ENCODE measurements around the gene FGFBP3. TPM values are rescaled to one million over a fixed set of nuclear protein-coding genes. Genes with fewer than 3 reads are reported as not detected.
A peak's percentile ranks its signal among the peaks of the same experiment; 100 is the strongest.

Gene FGFBP3
- 1.2 and 2.9 TPM in 2 replicates for total RNA-seq (2014; rRNA removed; shearing (Covaris generic); ENCODE audit: low replicate concordance)

- no peak for DNase-seq (ENCODE audit: low read depth)
- in situ Hi-C loops (cut with HindIII; ENCODE audit: low pct_unique_long_range_greater_than_20kb, low sequenced_read_pairs) = no loop called here
Measured at GRCh38 chr10:91909117-91909677, at the start of gene FGFBP3. FGFBP3 (minus strand) TSS chr10:91909486; CDS start chr10:91908969, 517 bp downstream.

GRCh38 chr10:91957091-91957490, 47.8 kb upstream of the FGFBP3 start:
- in situ Hi-C loops (cut with HindIII; ENCODE audit: low pct_unique_long_range_greater_than_20kb, low sequenced_read_pairs) = no loop called here
- DNase-seq (ENCODE audit: low read depth) = no peak

GRCh38 chr10:91955114-91955513, 45.8 kb upstream of the FGFBP3 start:
- no peak for DNase-seq (ENCODE audit: low read depth)
- in situ Hi-C loops (cut with HindIII; ENCODE audit: low pct_unique_long_range_greater_than_20kb, low sequenced_read_pairs) = no loop called here

- in situ Hi-C loops (cut with HindIII; ENCODE audit: low pct_unique_long_range_greater_than_20kb, low sequenced_read_pairs) = no loop called here
Measured at GRCh38 chr10:91953600-91954160, 44.4 kb upstream of the FGFBP3 start.

GRCh38 chr10:91944880-91945630, 35.8 kb upstream of the FGFBP3 start:
- in situ Hi-C loops (cut with HindIII; ENCODE audit: low pct_unique_long_range_greater_than_20kb, low sequenced_read_pairs) = no loop called here
- no peak for DNase-seq (ENCODE audit: low read depth)

More at GRCh38 chr10:91953600-91954160, 44.4 kb upstream of the FGFBP3 start:
- DNase-seq (ENCODE audit: low read depth) = no peak

GRCh38 chr10:91941426-91941825, 32.1 kb upstream of the FGFBP3 start:
- in situ Hi-C loops (cut with HindIII; ENCODE audit: low pct_unique_long_range_greater_than_20kb, low sequenced_read_pairs) = no loop called here
- DNase-seq (ENCODE audit: low read depth) = no peak

- DNase-seq (ENCODE audit: low read depth) = no peak
- in situ Hi-C loops (cut with HindIII; ENCODE audit: low pct_unique_long_range_greater_than_20kb, low sequenced_read_pairs) = no loop called here
Measured at GRCh38 chr10:91939653-91940052, 30.4 kb upstream of the FGFBP3 start.

- in situ Hi-C loops (cut with HindIII; ENCODE audit: low pct_unique_long_range_greater_than_20kb, low sequenced_read_pairs) = no loop called here
- no peak for DNase-seq (ENCODE audit: low read depth)
Measured at GRCh38 chr10:91935886-91936285, 26.6 kb upstream of the FGFBP3 start.

- in situ Hi-C loops (cut with HindIII; ENCODE audit: low pct_unique_long_range_greater_than_20kb, low sequenced_read_pairs) = no loop called here
- no peak for DNase-seq (ENCODE audit: low read depth)
Measured at GRCh38 chr10:91932737-91933136, 23.5 kb upstream of the FGFBP3 start.

GRCh38 chr10:91931526-91932190, 22.4 kb upstream of the FGFBP3 start:
- in situ Hi-C loops (cut with HindIII; ENCODE audit: low pct_unique_long_range_greater_than_20kb, low sequenced_read_pairs) = no loop called here
- no peak for DNase-seq (ENCODE audit: low read depth)

- in situ Hi-C loops (cut with HindIII; ENCODE audit: low pct_unique_long_range_greater_than_20kb, low sequenced_read_pairs) = no loop called here
- no peak for DNase-seq (ENCODE audit: low read depth)
Measured at GRCh38 chr10:91930939-91931338, 21.7 kb upstream of the FGFBP3 start.

GRCh38 chr10:91925022-91925320, 15.7 kb upstream of the FGFBP3 start:
- in situ Hi-C loops (cut with HindIII; ENCODE audit: low pct_unique_long_range_greater_than_20kb, low sequenced_read_pairs) = no loop called here
- DNase-seq (ENCODE audit: low read depth) = no peak

- DNase-seq (ENCODE audit: low read depth) = no peak
- in situ Hi-C loops (cut with HindIII; ENCODE audit: low pct_unique_long_range_greater_than_20kb, low sequenced_read_pairs) = no loop called here
Measured at GRCh38 chr10:91924212-91925021, 15.1 kb upstream of the FGFBP3 start.

GRCh38 chr10:91923371-91924211, 14.3 kb upstream of the FGFBP3 start, which contains the start of gene BTAF1:
BTAF1 (plus strand) TSS chr10:91923770; CDS start chr10:91924077, 307 bp downstream.
- DNase-seq (ENCODE audit: low read depth) = peak; percentile 93
- in situ Hi-C loops (cut with HindIII; ENCODE audit: low pct_unique_long_range_greater_than_20kb, low sequenced_read_pairs) = no loop called here

GRCh38 chr10:91919651-91920050, 10.4 kb upstream of the FGFBP3 start:
- DNase-seq (ENCODE audit: low read depth) = no peak
- in situ Hi-C loops (cut with HindIII; ENCODE audit: low pct_unique_long_range_greater_than_20kb, low sequenced_read_pairs) = no loop called here

GRCh38 chr10:91910467-91910866, 1.2 kb upstream of the FGFBP3 start:
- in situ Hi-C loops (cut with HindIII; ENCODE audit: low pct_unique_long_range_greater_than_20kb, low sequenced_read_pairs) = no loop called here
- no peak for DNase-seq (ENCODE audit: low read depth)

- in situ Hi-C loops (cut with HindIII; ENCODE audit: low pct_unique_long_range_greater_than_20kb, low sequenced_read_pairs) = no loop called here
- peak; percentile 88 for DNase-seq (ENCODE audit: low read depth)
Measured at GRCh38 chr10:91908337-91909116, 759 bp downstream of the FGFBP3 start.
